ENCODE measurements around the gene POLG. TPM values are rescaled to one million over a fixed set of nuclear protein-coding genes. Genes with fewer than 3 reads are reported as not detected.

The POLG gene
- polyA plus RNA-seq, 1 of the 3 experiments (the other 2 are of a cell fraction), result 24.9 TPM

DNA sequence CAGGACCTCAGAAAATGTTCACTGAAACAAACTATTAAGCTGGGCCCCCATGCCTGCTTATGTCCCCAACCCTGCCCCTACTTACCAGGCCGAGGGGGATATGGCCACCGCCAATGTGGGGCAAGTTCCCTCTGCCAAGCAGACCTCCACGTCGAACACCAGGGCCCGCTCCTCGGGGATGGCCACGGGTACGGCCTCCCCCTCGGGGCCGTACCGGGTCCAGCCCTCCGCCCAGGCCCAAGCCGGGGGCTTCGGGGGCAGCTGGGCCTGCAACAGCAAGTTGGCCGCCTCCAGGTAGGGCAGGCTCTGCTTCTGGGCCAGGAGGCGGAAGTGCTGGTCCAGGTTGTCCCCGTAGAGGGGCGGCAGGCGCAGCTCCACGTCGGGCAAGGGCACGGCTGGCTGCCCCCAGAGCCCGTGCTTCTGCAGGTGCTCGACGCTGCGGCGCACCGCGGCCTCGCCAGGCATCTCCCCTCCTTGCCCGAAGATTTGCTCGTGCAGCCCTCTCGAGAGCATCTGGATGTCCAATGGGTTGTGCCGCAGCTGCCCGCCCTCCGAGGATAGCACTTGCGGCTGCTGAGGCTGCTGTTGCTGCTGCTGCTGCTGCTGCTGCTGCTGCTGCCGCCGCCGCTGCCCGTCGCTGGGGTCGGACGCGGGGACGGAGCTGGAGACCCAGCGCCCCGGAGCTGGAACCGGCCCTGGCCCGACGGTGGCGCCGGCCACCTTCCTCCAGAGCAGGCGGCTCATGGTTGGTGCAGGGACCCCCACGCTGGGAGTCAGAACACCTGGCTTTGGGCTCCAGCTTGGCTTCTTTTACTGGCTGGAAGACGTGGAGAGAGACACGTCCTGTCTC is 1.4 kb downstream of the POLG start (continued):
- no peak for TF ChIP-seq USF2 (IDR thresholded peaks at IDR 0.05; ENCODE audit: borderline replicate concordance, low read depth, low read length)
- TF ChIP-seq MEF2A (IDR thresholded peaks at IDR 0.05; ENCODE audit: borderline replicate concordance, low read depth), result no peak
- TF ChIP-seq TEAD4 (IDR thresholded peaks at IDR 0.05; ENCODE audit: borderline replicate concordance, insufficient read depth), result no peak

GRCh38 chr15:89332446-89332845 is 2.2 kb downstream of the POLG start:
- peak; percentile 84 for DNase-seq
- H3K9me3 ChIP-seq, result no peaks in the 10 kb centered on the region
- H4K20me1 ChIP-seq (ENCODE audit: insufficient read depth), result peaks cover 56% of the 10 kb centered on the region
- peak overlapping the region; percentile 10; the same call in 1 of the 2 replicates for H3K9ac ChIP-seq
- H3K79me2 ChIP-seq (ENCODE audit: insufficient read depth), result peaks cover 61% of the 10 kb centered on the region
- H3K4me3 ChIP-seq (ENCODE audit: low read depth in 2 of 2, low read length in 1 of 2), result no peak overlapping the region; a peak in 1 of 4 replicates
- H3F3A ChIP-seq (replicated peaks; ENCODE audit: insufficient read depth), result peaks cover 7% of the 10 kb centered on the region
- H3K27ac ChIP-seq (ENCODE audit: low read depth in 2 of 2, low read length in 1 of 2), result no peak overlapping the region; a peak in 1 of 4 replicates
- no peak overlapping the region for H2AFZ ChIP-seq (ENCODE audit: low read depth)
- WGBS (ENCODE audit: low lambda C conversion rate), result 30% methylated on average over 10 of the region's 10 CpGs
- POLR2A ChIA-PET, result no interaction called here
- no peak for TF ChIP-seq NRF1 (IDR thresholded peaks at IDR 0.05; ENCODE audit: low read depth, low read length)
- TF ChIP-seq PBX3 (IDR thresholded peaks at IDR 0.05), result no peak
- TF ChIP-seq, protein P1, sequence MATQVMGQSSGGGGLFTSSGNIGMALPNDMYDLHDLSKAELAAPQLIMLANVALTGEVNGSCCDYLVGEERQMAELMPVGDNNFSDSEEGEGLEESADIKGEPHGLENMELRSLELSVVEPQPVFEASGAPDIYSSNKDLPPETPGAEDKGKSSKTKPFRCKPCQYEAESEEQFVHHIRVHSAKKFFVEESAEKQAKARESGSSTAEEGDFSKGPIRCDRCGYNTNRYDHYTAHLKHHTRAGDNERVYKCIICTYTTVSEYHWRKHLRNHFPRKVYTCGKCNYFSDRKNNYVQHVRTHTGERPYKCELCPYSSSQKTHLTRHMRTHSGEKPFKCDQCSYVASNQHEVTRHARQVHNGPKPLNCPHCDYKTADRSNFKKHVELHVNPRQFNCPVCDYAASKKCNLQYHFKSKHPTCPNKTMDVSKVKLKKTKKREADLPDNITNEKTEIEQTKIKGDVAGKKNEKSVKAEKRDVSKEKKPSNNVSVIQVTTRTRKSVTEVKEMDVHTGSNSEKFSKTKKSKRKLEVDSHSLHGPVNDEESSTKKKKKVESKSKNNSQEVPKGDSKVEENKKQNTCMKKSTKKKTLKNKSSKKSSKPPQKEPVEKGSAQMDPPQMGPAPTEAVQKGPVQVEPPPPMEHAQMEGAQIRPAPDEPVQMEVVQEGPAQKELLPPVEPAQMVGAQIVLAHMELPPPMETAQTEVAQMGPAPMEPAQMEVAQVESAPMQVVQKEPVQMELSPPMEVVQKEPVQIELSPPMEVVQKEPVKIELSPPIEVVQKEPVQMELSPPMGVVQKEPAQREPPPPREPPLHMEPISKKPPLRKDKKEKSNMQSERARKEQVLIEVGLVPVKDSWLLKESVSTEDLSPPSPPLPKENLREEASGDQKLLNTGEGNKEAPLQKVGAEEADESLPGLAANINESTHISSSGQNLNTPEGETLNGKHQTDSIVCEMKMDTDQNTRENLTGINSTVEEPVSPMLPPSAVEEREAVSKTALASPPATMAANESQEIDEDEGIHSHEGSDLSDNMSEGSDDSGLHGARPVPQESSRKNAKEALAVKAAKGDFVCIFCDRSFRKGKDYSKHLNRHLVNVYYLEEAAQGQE (IDR thresholded peaks at IDR 0.05; ENCODE audit: low read depth, low read length), result no peak
- TF ChIP-seq ZBTB33 (IDR thresholded peaks at IDR 0.05; ENCODE audit: borderline replicate concordance, low read depth), result no peak
- peak; percentile 50 for TF ChIP-seq CTCF (IDR thresholded peaks at IDR 0.05)
- no peak for TF ChIP-seq RFX5 (IDR thresholded peaks at IDR 0.05; ENCODE audit: low read length)
- no peak for TF ChIP-seq TEAD4 (IDR thresholded peaks at IDR 0.05; ENCODE audit: borderline replicate concordance, insufficient read depth)
- H3K4me2 ChIP-seq, result peak overlapping the region; percentile 83
- CTCF ChIA-PET, result interaction anchor here (0.6 to 2.7 kb wide), 14 partner anchors 8 to 110 kb away, joined by 3 to 16 read pairs (median 4); no protein-coding TSS in a partner anchor
- H3K4me1 ChIP-seq (ENCODE audit: control insufficient read depth in 1 of 2, insufficient read depth in 2 of 2, low read depth in 1 of 2, low read length in 1 of 2), result peaks cover 18 to 54% of the 10 kb centered on the region in 2 experiments
- no peaks in the 10 kb centered on the region for H3K27me3 ChIP-seq (ENCODE audit: insufficient read depth)
- no peaks in the 10 kb centered on the region for H3K9me2 ChIP-seq
- H3K36me3 ChIP-seq (replicated peaks in 1 of 2; ENCODE audit: control insufficient read depth in 1 of 2, insufficient read depth in 2 of 2, low read length in 1 of 2), result peaks cover 44 to 56% of the 10 kb centered on the region in 2 experiments

Measured in SK-N-SH (cell line).